Limb (tissue), 2 donors: ENCODE results near the gene NRG3.

ENCODE experiments used
- DNase-seq, 2 donors: peaks; one replicate each; pipeline ENCODE4 v3.0.0-alpha.2; 2016; ENCODE audit errors: extremely low spot score in 2 of 2

NRG3 gene

DNA sequence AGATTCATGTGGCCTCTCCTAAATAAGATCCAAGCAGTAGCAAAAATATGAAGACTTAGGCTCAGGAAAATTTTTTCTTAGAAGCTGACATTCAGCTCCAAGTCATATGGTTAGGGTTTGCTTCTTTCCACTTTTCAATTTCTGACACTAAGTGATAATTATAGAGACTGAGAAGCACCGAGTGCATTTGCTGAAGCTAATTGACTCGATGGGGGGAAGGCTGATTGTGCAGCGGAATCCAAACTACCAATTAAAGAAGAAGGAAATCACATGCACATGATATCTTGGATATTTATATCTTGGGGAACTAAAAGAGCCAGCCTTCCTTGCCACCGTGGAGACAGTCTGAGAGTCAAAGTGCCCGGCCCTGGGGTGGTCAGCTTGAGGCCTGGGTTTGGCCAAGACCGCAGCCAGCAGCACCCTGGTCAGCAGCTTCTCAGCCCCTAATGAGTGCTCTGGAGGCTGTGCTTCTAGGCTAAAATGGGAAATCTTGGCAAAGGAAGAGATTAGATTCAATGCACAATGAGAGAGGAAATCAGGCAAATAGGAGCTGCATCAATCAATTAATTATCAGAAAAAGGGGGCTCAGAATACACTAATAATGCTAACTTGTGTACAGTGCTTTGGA, 589.3 kb downstream of the NRG3 start:
- DNase-seq = no peak

DNA sequence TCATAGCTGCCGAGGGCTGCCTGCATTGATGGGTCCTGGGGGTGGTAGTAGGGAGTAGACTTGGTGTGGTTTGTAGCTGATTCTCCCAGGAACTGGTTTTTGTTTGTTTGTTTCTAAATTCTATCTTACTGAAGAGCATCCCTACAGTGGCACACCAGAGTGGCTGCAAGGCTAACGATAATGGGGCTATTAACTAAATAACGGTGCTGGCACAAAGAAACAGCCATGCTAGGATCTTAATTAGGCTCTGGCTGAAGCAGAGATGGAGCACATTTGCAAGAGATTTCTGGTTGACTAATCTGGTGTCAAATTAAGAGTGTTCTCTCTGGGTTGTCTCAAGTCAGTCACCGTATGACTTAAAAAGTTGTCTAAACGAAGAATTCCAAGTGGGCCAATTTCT, 590.0 kb downstream of the NRG3 start:
- DNase-seq = no peak

GRCh38 chr10:82468453-82468852, 593.5 kb downstream of the NRG3 start:
- no peak for DNase-seq

GRCh38 chr10:82472406-82473335, 597.7 kb downstream of the NRG3 start:
- no peak for DNase-seq

DNA sequence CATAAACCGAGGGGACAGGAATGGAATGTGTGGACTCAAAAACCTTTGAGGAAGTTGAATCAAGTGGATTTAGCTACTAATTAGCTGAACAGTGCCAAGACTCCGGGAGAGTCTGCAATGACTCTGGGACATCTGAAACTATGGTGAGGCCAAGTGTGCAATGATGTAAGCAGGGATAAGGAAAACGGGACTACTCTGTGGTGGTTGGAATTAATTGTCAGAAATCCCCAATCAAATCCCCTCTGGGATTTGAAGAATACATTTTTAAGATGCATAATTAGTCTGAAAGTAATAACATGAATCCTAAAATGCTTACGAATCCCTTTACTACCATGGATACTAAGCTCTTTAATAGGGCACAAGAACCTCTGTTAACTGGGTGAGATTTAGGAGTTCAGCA, 602.8 kb downstream of the NRG3 start:
- no peak for DNase-seq

GRCh38 chr10:82492647-82493046, 617.7 kb downstream of the NRG3 start:
- DNase-seq = no peak

- no peak for DNase-seq
Measured at GRCh38 chr10:82496114-82496513, 621.1 kb downstream of the NRG3 start.

- no peak for DNase-seq
Measured at GRCh38 chr10:82497439-82497838, 622.4 kb downstream of the NRG3 start.

DNA sequence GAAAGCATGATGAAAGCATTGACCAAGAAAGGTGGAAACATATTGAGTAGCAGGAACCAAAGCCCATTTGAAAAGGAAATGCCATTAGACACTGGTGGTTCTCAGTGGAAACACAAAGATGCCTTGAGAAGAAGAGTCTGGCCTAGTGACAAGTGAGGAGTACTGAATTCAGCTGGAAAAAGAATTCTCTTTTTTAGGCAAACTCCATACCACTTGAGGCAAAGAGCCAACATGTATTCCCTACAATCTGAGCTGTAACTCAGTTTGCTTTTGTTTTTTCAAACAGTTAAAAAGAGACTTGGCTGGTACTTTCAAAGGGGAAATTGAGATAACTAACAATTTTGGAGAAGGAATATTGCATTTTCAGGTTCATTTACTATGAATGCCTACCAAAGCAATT, 624.0 kb downstream of the NRG3 start:
- no peak for DNase-seq

DNA sequence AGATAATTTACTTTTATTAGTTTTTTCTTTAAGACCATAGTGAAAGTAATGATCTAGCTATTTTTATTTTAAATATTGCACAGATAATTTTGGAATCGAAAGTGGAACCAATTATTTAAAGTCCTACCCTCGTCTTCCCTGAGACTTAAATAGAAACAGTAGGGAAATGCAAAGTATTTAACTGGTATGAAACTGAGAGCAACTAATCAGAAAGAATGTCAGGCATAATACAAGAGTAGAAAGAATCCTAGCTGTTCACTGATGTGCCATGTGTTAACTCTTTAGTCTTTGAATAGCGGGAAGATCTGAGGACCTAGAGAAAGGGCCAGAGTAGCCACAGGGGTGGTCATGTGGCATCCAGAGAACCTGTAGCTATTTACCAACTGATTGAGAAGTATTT, 630.0 kb downstream of the NRG3 start:
- DNase-seq = no peak

- no peak for DNase-seq
Measured at GRCh38 chr10:82506680-82507376, 631.8 kb downstream of the NRG3 start.

DNA sequence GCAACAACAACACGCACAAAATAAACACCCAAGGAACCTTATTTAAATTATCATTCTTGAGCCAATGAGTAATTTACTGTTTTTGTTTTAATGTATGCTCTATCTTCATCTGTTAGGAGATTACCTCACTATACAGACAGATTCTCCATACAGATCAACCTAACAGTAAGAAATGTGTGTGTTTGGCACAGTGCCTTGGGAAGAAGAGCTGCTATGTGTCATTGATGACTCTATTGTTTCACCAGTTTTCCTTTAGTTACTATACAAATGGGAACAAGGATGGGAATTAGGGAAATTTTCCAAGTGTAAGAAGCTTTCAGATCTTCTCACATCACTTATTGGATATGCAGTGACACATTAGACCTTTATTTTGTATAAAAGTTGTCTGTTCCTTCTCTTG, 640.3 kb downstream of the NRG3 start:
- no peak for DNase-seq

DNA sequence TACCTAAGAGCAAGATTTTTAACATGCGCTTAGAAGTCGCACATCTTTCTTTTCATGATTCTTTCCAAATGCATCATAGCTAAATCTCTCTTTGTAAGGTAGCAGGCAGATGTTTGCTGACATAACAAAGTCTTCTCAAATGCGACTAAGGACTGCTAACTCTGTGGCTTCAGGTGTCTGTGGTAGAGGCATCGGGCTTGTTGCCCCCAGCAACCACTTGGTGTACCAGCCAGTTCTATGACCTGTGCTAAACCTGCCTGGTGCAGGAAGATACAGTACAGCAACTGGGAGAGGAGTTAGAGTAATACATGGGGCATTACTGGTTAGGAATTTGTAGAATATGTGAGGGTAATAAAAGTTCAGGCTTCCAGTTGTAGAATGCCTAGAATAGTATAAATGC, 654.1 kb downstream of the NRG3 start:
- no peak for DNase-seq

- DNase-seq = no peak
Measured at GRCh38 chr10:82535457-82535856, 660.5 kb downstream of the NRG3 start.

- DNase-seq = no peak
Measured at GRCh38 chr10:82536668-82537067, 661.7 kb downstream of the NRG3 start.

- no peak for DNase-seq
Measured at GRCh38 chr10:82538272-82538671, 663.3 kb downstream of the NRG3 start.

- DNase-seq = no peak
Measured at GRCh38 chr10:82543631-82544030, 668.6 kb downstream of the NRG3 start.

DNA sequence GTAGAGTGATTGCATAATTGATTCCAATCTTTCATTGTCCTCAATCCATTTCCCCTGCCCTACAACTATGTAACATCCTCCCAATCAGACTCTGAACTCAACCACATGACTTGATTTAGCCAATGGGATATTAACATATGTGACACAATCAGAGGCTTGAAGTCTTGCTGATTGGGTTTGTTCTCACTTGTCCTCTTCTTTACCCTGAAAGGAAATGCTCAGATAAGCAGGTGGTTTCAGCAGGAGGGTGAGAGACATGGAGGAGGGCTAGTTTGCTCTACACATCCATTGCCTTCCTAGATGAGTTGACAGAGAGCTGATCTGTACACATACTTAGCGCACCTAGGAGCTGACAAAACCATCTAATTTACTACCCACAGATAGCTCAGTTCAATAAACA, 669.4 kb downstream of the NRG3 start:
- DNase-seq = no peak

GRCh38 chr10:82551506-82551905, 676.5 kb downstream of the NRG3 start:
- DNase-seq = no peak

- no peak for DNase-seq
Measured at GRCh38 chr10:82552267-82552666, 677.3 kb downstream of the NRG3 start.

GRCh38 chr10:82554381-82554780, 679.4 kb downstream of the NRG3 start:
- no peak for DNase-seq

- no peak for DNase-seq
Measured at GRCh38 chr10:82558014-82558607, 683.1 kb downstream of the NRG3 start.
